Esophagus squamous epithelium (tissue), 5 donors: Measurements from ENCODE around the gene TPT1. TPM values are rescaled to one million over a fixed set of nuclear protein-coding genes. Genes with fewer than 3 reads are reported as not detected.

Experiments
- DNase-seq: peaks from one replicate; lab custom pipeline; 2025; lab: John Stamatoyannopoulos, UW
- H3K27ac ChIP-seq, 4 donors: fragments of 200-600 bp; sonication (generic); one replicate each; pipeline ENCODE4 v1.5.1; 2016 to 2019; ENCODE audit warnings: mild to moderate bottlenecking in 1 of 4
- H3K27me3 ChIP-seq, 4 donors: fragments of 200-600 bp; sonication (generic); 1 replicate in 3 of 4; 2 replicates in 1 of 4; pipeline versions ENCODE4 v1.5.1 to v1.6.0; 2017 to 2021; ENCODE audit warnings: antibody characterized with exemption in 1 of 4
- H3K36me3 ChIP-seq, 3 donors: fragments of 200-600 bp; sonication (generic); one replicate each; pipeline ENCODE4 v1.5.1; 2016 to 2019
- H3K4me1 ChIP-seq, 3 donors: fragments of 200-600 bp; sonication (generic); one replicate each; pipeline ENCODE4 v1.5.1; 2017 to 2019
- H3K4me3 ChIP-seq, 4 donors: fragments of 200-600 bp; sonication (generic); 1 replicate in 3 of 4; 2 replicates in 1 of 4; pipeline ENCODE4 v1.5.1; 2016 to 2019; ENCODE audit warnings: mild to moderate bottlenecking in 2 of 4, moderate library complexity in 1 of 4
- H3K9me3 ChIP-seq, 3 donors: fragments of 200-600 bp; sonication (generic); one replicate each; pipeline ENCODE4 v1.5.1; 2016 to 2019
- POLR2A ChIP-seq, 4 donors: fragments of 450-650 bp; IDR thresholded peaks; one replicate each; pipeline ENCODE4 v1.6.1; 2017; ENCODE audit warnings: antibody characterized with exemption in 4 of 4, mild to moderate bottlenecking in 4 of 4, moderate library complexity in 3 of 4
- WGBS, 2 donors: methylation state at CpG; one replicate each; pipeline ENCODE4 v1.1.5; 2018; 5-methylcytosine and 5-hydroxymethylcytosine counted together
- intact Hi-C: fragments of 100-400 bp; cut with DNase I; formaldehyde crosslinking; loops from one replicate; pipeline ENCODE4 v1.15.0; 2022
- total RNA-seq, 4 donors: library from RNA; depleted of rRNA; stranded (reverse); fragments of >200 nt; gene quantifications; one replicate each; pipeline ENCODE4 v1.1.0, GENCODE V29; 2016
- TF ChIP-seq, protein P1 (sequence below), 6 experiments: fragments of 450-650 bp in 4 of 6; fragments of 200-600 bp in 2 of 6; sonication (generic) in 2 of 6; IDR thresholded peaks; one replicate each; pipeline ENCODE4 v1.5.1; 2016 to 2019; ENCODE audit warnings: antibody characterized with exemption in 6 of 6, mild to moderate bottlenecking in 4 of 6, moderate library complexity in 4 of 6
- donor health status: DM: yes; HTN: yes; CAD: no.

The TPT1 gene
- total RNA-seq, 4 donors from 2014 or later, result 2,183 to 3,899 (median 2,784) TPM

DNA sequence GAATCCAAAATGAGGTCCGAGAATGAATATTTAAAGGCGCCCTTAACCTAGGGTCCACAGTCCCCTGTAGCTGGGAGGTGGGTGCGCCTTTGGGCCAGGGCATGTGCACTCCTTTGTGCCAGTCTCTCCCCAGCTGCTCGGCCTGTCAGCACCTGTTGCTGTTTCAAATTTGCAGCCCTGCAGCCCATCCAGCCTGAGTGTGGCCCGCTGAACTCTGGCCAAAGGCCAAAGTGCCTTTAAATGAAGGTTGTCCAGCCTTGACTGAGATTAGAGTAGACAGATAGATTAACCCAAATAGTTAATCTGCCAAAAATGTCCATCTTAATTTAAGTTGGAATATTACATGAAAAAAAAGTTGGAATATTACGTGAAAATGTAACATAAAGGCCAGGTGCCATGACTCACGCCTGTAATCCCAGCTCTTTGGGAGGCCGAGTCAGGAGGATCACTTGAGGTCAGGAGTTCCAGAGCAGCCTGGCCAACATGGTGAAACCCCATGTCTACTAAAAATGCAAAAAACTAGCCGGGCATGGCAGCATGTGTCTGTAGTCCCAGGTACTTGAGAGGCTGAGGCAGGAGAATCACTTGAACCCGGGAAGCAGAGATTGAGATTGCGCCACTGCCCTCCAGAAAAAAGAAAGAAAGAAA, 25.3 kb downstream of the TPT1 start:
- Histone ChIP-seq H3K9me3 (no peaks in the 10 kb centered on the region), H3K27me3 (no peaks in the 10 kb centered on the region), H3K36me3 (no peaks in the 10 kb centered on the region), H3K4me1 (peaks cover 0 to 14% (median 6%) of the 10 kb centered on the region in 3 donors), H3K4me3 (no peak overlapping the region), H3K27ac (no peak overlapping the region)
- TF ChIP-seq, protein P1, sequence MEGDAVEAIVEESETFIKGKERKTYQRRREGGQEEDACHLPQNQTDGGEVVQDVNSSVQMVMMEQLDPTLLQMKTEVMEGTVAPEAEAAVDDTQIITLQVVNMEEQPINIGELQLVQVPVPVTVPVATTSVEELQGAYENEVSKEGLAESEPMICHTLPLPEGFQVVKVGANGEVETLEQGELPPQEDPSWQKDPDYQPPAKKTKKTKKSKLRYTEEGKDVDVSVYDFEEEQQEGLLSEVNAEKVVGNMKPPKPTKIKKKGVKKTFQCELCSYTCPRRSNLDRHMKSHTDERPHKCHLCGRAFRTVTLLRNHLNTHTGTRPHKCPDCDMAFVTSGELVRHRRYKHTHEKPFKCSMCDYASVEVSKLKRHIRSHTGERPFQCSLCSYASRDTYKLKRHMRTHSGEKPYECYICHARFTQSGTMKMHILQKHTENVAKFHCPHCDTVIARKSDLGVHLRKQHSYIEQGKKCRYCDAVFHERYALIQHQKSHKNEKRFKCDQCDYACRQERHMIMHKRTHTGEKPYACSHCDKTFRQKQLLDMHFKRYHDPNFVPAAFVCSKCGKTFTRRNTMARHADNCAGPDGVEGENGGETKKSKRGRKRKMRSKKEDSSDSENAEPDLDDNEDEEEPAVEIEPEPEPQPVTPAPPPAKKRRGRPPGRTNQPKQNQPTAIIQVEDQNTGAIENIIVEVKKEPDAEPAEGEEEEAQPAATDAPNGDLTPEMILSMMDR (IDR thresholded peaks at IDR 0.05), result no peak
- no peak for TF ChIP-seq POLR2A (IDR thresholded peaks at IDR 0.05)
- intact Hi-C loops, result no loop called here
- 70 to 72% methylated on average over 6 to 9 of the region's 11 CpGs for WGBS, 2 donors
- no peak for DNase-seq

DNA sequence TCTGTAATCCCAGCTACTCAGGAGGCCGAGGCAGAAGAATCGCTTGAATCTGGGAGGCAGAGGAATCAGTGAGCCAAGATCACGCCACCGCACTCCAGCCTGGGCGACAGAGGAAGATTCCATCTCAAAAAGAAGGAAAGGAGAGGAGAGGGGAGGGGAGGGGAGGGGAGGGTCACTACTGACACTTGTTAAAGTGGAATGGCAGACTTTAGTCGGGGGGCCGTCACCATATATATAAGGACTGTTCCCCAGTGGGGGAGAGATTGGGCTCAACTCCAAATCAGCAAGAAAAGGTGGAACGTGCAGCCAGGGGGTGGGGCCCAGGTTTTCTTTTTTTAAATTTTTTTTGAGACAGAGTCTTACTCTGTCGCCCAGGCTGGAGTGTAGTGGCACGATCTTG, 26.2 kb downstream of the TPT1 start:
- WGBS, 2 donors, result 88 to 91% methylated on average over 5 to 7 of the region's 10 CpGs
- intact Hi-C loops, result no loop called here

GRCh38 chr13:45310341-45311131, 30.4 kb downstream of the TPT1 start:
- intact Hi-C loops, result no loop called here
- WGBS, 2 donors, result 10 to 11% methylated on average over 15 of the region's 15 CpGs
- Histone ChIP-seq H3K4me1 (peaks cover 0 to 24% (median 6%) of the 10 kb centered on the region in 3 donors), H3K36me3 (no peaks in the 10 kb centered on the region), H3K27me3 (no peaks in the 10 kb centered on the region), H3K9me3 (no peaks in the 10 kb centered on the region), H3K4me3 (peak overlapping the region in 3 of 4 donors; percentile 42 to 62 (median 51)), H3K27ac (no peak overlapping the region)
- TF ChIP-seq, protein P1 (IDR thresholded peaks at IDR 0.05), result no peak
- TF ChIP-seq POLR2A (IDR thresholded peaks at IDR 0.05), result no peak
- no peak for DNase-seq

More for the DNA sequence above, 26.2 kb downstream of the TPT1 start:
- H3K36me3 ChIP-seq, result no peaks in the 10 kb centered on the region
- H3K4me1 ChIP-seq, result peaks cover 0 to 16% (median 6%) of the 10 kb centered on the region in 3 donors
- no peak overlapping the region for H3K4me3 ChIP-seq
- no peak for TF ChIP-seq POLR2A (IDR thresholded peaks at IDR 0.05)
- TF ChIP-seq, protein P1 (IDR thresholded peaks at IDR 0.05), result no peak
- no peaks in the 10 kb centered on the region for H3K27me3 ChIP-seq
- no peak for DNase-seq
- H3K9me3 ChIP-seq, result no peaks in the 10 kb centered on the region
- no peak overlapping the region for H3K27ac ChIP-seq

DNA sequence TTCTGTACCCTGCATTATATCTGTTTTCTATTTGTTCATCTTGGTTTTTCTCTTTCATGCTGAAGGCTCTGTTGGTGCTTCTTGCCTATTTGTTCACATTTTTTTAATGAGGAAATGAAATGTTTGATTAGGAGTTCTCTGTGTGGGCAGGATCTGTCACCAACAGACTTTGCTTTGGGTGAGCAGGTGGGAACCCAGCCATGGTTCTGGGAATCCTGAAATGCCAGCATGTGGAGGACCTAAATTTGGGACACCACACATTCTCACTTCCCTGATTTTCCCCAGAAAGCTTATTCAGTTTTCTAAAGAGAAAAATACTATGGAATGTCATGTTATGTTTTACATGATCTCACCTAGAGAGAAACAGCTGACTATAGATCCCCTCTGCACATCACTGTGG, 34.0 kb downstream of the TPT1 start:
- intact Hi-C loops, result no loop called here
- TF ChIP-seq POLR2A (IDR thresholded peaks at IDR 0.05), result no peak
- TF ChIP-seq, protein P1 (IDR thresholded peaks at IDR 0.05), result no peak
- no peak overlapping the region for H3K4me3 ChIP-seq

DNA sequence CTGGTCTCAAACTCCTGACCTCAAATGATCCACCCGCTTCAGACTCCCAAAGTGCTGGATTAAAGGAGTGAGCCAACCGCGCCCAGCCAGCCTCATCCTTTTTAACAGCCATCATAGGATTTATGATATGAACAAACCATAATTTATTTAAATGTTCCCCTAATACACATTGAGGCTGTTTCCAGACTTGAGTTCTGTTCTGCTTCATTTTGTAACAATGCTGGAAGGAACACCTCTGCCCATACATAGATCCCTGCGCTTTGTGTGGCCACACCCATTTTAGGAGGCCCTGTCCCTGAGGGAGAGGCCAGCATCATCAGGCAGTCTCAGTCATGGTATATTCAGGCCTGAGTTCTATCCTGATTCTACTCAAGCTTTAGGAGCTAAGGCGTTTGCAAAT, 35.9 kb downstream of the TPT1 start:
- 76 to 77% methylated on average over 5 of the region's 5 CpGs for WGBS, 2 donors
- peaks cover 0 to 36% (median 0%) of the 10 kb centered on the region in 4 donors for H3K27me3 ChIP-seq
- H3K27ac ChIP-seq, result no peak overlapping the region
- no peaks in the 10 kb centered on the region for H3K9me3 ChIP-seq
- H3K36me3 ChIP-seq, result no peaks in the 10 kb centered on the region
- TF ChIP-seq, protein P1 (IDR thresholded peaks at IDR 0.05), result no peak
- TF ChIP-seq POLR2A (IDR thresholded peaks at IDR 0.05), result no peak
- no peak for DNase-seq
- intact Hi-C loops, result no loop called here
- no peak overlapping the region for H3K4me3 ChIP-seq
- peaks cover 0 to 7% (median 0%) of the 10 kb centered on the region in 3 donors for H3K4me1 ChIP-seq

More for the DNA sequence above, 34.0 kb downstream of the TPT1 start:
- Histone ChIP-seq H3K27me3 (peaks cover 0 to 17% (median 0%) of the 10 kb centered on the region in 4 donors), H3K9me3 (no peaks in the 10 kb centered on the region), H3K27ac (no peak overlapping the region), H3K4me1 (peaks cover 0 to 23% (median 6%) of the 10 kb centered on the region in 3 donors), H3K36me3 (no peaks in the 10 kb centered on the region)
- no peak for DNase-seq
